CD4-positive, CD25-positive, alpha-beta regulatory T cell (primary cell): ENCODE measurements around the gene UFSP2. TPM values are rescaled to one million over a fixed set of nuclear protein-coding genes. Genes with fewer than 3 reads are reported as not detected.

Source experiments
- ATAC-seq, 2 donors: fragments of 150-1000 bp; cut with Tn5 transposase; one replicate each; pipeline ENCODE4 v1.10.0; 2021; ENCODE audit warnings: low read depth in 2 of 2, moderate number of reproducible peaks in 2 of 2, moderate library complexity in 1 of 2
- DNase-seq, 3 donors: peaks; one replicate each; pipeline versions ENCODE4 v3.0.0 to v3.0.0-alpha.2; 2012 to 2022; ENCODE audit warnings: mixed read lengths in 1 of 3
- H3K27ac ChIP-seq: one replicate; pipeline ENCODE4 v1.7.0; 2013; ENCODE audit warnings: mild to moderate bottlenecking, low read length; ENCODE audit not compliant: insufficient read depth, poor library complexity, severe bottlenecking
- H3K27me3 ChIP-seq: one replicate; pipeline ENCODE4 v1.7.0; 2013; ENCODE audit warnings: low read length; ENCODE audit not compliant: control insufficient read depth, insufficient read depth
- H3K36me3 ChIP-seq: one replicate; pipeline ENCODE4 v1.7.0; 2013; ENCODE audit warnings: mild to moderate bottlenecking, low read length, moderate library complexity; ENCODE audit not compliant: control insufficient read depth, insufficient read depth
- H3K4me1 ChIP-seq: 2 replicates; pipeline ENCODE4 v1.7.0; 2013; ENCODE audit warnings: mild to moderate bottlenecking, low read length; ENCODE audit not compliant: insufficient read depth, control insufficient read depth, poor library complexity, severe bottlenecking
- H3K4me3 ChIP-seq: one replicate; pipeline ENCODE4 v1.7.0; 2013; ENCODE audit warnings: low read depth, mild to moderate bottlenecking, low read length, moderate library complexity
- H3K9me3 ChIP-seq, 2 experiments: 1 replicate in 1 of 2; 2 replicates in 1 of 2; pipeline ENCODE4 v1.7.0; 2013; ENCODE audit warnings: low read length in 2 of 2, mild to moderate bottlenecking in 1 of 2, moderate library complexity in 1 of 2; ENCODE audit not compliant: control insufficient read depth in 2 of 2
- H3K27ac Mint-ChIP-seq, 3 donors: one replicate each; pipeline ENCODE4 v1.8.0; 2020 to 2022; ENCODE audit warnings: mild to moderate bottlenecking in 3 of 3, mixed read lengths in 3 of 3, moderate library complexity in 2 of 3
- H3K27me3 Mint-ChIP-seq: one replicate; pipeline ENCODE4 v1.8.0; 2022; ENCODE audit warnings: mild to moderate bottlenecking, mixed read lengths
- H3K36me3 Mint-ChIP-seq: one replicate; pipeline ENCODE4 v1.8.0; 2020; ENCODE audit warnings: mixed read lengths
- H3K4me1 Mint-ChIP-seq, 4 donors: one replicate each; pipeline ENCODE4 v1.8.0; 2020 to 2022; ENCODE audit warnings: mixed read lengths in 4 of 4, mild to moderate bottlenecking in 1 of 4
- H3K4me3 Mint-ChIP-seq, 4 donors: one replicate each; pipeline ENCODE4 v1.8.0; 2020 to 2022; ENCODE audit warnings: mild to moderate bottlenecking in 4 of 4, mixed read lengths in 4 of 4, moderate library complexity in 3 of 4
- H3K9me3 Mint-ChIP-seq, 7 donors: one replicate each; pipeline ENCODE4 v1.8.0; 2020 to 2022; ENCODE audit warnings: mixed read lengths in 7 of 7, mild to moderate bottlenecking in 3 of 7, moderate library complexity in 2 of 7
- polyA plus RNA-seq, 4 donors: library from polyadenylated mRNA; unstranded; fragments of 300-500 nt; fragmentation: Illumina TruSeq; gene quantifications; one replicate each; pipeline ENCODE4 v1.2.3, GENCODE V29; 2021
- total RNA-seq: library from RNA; stranded (reverse); gene quantifications from one replicate; pipeline ENCODE4 v1.2.3, GENCODE V29; 2022

The UFSP2 gene
- total and polyA plus RNA-seq, 5 donors from 2014 or later, result 18.2 to 45.3 (median 43.3) TPM

DNA sequence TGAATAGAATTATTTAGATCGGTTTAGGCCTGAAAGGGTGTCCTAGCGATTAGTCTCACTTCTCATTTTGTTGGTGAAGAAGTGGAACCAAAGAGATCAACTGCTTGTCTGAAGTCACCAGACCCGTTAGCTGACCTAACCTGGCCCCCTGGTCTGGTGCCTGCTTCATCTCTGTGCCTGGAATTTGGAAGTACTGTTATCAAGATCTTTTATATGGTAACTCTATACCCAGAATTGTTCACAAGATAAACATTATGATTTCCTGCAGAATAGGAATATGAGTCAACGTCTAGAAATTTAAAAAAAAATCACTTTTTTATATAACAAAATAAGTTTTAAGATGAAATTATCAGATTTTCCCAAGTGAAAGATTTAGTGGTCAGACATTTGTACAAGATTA is 67.2 kb downstream of the UFSP2 start:
- H3K9me3 ChIP-seq, result no peaks in the 10 kb centered on the region
- Mint-ChIP-seq H3K4me1 (no peaks in the 10 kb centered on the region), H3K9me3 (no peaks in the 10 kb centered on the region), H3K27me3 (no peaks in the 10 kb centered on the region), H3K4me3 (no peak overlapping the region), H3K36me3 (peaks cover 27% of the 10 kb centered on the region), H3K27ac (no peak overlapping the region)
- no peak overlapping the region for H3K4me3 ChIP-seq
- H3K27me3 ChIP-seq, result no peaks in the 10 kb centered on the region
- no peak for DNase-seq
- no peak overlapping the region for H3K27ac ChIP-seq
- ATAC-seq, result no peak
- peaks cover 31% of the 10 kb centered on the region for H3K36me3 ChIP-seq
- H3K4me1 ChIP-seq, result no peaks in the 10 kb centered on the region

DNA sequence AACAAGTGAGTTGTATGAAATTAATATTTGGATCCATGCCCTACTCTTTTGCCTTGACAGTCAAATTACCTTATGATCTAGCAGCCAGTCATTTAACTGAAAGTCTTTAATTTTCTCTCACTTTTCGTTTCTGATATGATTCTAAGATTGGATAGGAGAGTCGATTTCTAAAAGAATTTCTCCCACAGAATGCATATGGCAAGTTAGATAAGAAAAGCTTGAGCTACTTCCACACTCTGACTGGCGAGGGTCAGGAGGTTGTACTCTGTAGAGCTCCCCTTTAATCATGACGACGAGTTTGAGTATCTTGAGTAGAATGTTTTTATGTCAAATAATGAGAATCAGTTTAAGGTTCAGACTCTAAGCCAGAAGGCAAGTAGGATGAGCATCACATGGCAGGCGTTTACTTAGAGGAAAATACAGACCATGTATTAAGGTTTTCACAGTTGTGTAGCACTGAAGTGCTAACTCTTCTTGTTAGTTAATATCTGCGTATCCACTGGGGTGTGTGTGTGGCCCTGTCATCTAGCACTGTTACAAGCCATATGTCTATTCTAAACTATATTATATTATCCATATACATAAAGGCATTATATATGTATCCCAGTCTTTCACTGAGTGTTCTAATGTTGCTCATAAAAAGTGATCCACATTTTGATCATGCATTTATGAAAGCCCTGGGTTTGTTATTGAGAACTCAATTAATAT is 67.9 kb downstream of the UFSP2 start:
- ATAC-seq (no peak), DNase-seq (no peak)
- Histone ChIP-seq H3K9me3 (no peaks in the 10 kb centered on the region), H3K27ac (no peak overlapping the region), H3K4me1 (no peaks in the 10 kb centered on the region), H3K27me3 (no peaks in the 10 kb centered on the region), H3K36me3 (peaks cover 31% of the 10 kb centered on the region), H3K4me3 (no peak overlapping the region)
- Mint-ChIP-seq H3K27ac (no peak overlapping the region), H3K9me3 (no peaks in the 10 kb centered on the region), H3K4me3 (no peak overlapping the region), H3K36me3 (peaks cover 27% of the 10 kb centered on the region), H3K27me3 (no peaks in the 10 kb centered on the region), H3K4me1 (no peaks in the 10 kb centered on the region)

DNA sequence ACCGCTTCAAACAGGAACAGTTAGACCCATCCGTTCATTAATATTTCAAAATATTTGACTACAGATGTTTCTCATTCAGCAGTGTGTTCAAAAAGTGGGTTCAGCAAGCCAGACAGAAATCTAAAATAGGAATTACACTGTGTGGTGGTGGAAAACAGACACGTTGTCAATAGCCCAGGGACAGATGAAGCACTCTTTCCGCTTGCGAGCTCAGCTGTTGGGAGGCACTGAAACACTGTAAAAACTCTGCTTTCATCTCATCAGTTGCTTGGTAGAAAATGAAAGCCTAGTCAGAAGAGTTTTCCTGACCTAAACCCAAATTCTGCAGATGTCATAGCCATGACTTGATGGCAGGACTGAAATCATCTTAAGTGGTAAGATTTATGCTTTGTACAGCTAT is 68.6 kb downstream of the UFSP2 start:
- Histone ChIP-seq H3K36me3 (peaks cover 27% of the 10 kb centered on the region), H3K4me1 (no peaks in the 10 kb centered on the region), H3K9me3 (no peaks in the 10 kb centered on the region), H3K4me3 (no peak overlapping the region), H3K27me3 (no peaks in the 10 kb centered on the region), H3K27ac (no peak overlapping the region)
- no peaks in the 10 kb centered on the region for H3K27me3 Mint-ChIP-seq
- no peak overlapping the region for H3K4me3 Mint-ChIP-seq
- H3K27ac Mint-ChIP-seq, result no peak overlapping the region
- ATAC-seq (no peak), DNase-seq (no peak)
- H3K9me3 Mint-ChIP-seq, result no peaks in the 10 kb centered on the region
- H3K4me1 Mint-ChIP-seq, result no peaks in the 10 kb centered on the region
- peaks cover 34% of the 10 kb centered on the region for H3K36me3 Mint-ChIP-seq

DNA sequence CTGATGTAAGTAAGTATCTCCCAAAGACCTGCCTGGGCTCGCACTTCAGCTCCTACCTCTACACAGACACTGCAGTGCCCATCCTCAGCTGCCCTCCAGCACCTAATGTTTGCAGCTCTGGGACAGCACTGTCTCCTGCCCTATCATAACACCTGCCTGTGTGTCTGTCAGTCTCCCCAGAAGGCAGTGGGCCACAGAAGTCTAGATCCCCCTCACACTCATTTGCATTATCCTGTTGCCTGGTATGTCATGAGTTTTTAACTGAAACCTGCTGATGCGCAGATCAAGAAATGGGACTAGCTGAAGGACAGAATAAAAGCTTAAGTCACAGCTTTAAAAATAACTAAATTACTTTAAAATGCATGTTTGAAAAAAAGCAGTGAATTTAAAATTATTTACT is 73.0 kb downstream of the UFSP2 start:
- Mint-ChIP-seq H3K27ac (peak overlapping the region in 2 of 3 donors; percentile 67 to 68), H3K36me3 (peaks cover 63% of the 10 kb centered on the region)
- no peaks in the 10 kb centered on the region for H3K9me3 ChIP-seq

DNA sequence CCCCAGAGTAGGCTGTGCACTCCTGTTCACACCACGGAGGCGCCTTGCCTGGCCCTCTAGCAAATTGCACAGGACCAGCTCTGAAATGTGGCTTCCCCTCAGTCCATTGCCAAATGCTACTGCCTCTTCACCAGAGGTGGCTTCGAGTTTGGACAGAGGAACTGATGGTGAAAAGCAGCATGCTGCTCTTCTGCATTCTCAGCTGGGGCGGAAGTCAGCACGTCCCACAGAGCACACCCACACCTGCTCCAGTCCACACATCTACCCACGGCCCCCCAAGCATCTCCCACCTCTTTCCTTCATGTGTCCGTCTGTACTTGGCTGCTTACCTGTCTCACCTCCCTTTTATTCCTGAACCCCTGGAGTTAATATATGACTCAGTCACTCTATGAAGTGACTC is 73.6 kb downstream of the UFSP2 start:
- no peak for DNase-seq
- H3K4me3 ChIP-seq, result no peak overlapping the region
- H3K9me3 ChIP-seq, result no peaks in the 10 kb centered on the region
- H3K4me1 ChIP-seq, result peaks cover 2% of the 10 kb centered on the region
- H3K36me3 ChIP-seq, result peaks cover 24% of the 10 kb centered on the region
- no peak overlapping the region for H3K27ac ChIP-seq
- no peaks in the 10 kb centered on the region for H3K27me3 Mint-ChIP-seq
- no peak for ATAC-seq
- H3K4me3 Mint-ChIP-seq, result no peak overlapping the region
- H3K9me3 Mint-ChIP-seq, result no peaks in the 10 kb centered on the region
- peak overlapping the region in 1 of 3 donors; percentile 68 for H3K27ac Mint-ChIP-seq
- peaks cover 0 to 2% (median 0%) of the 10 kb centered on the region in 4 donors for H3K4me1 Mint-ChIP-seq
- H3K27me3 ChIP-seq, result no peaks in the 10 kb centered on the region
- H3K36me3 Mint-ChIP-seq, result peaks cover 60% of the 10 kb centered on the region

More for the DNA sequence above, 73.0 kb downstream of the UFSP2 start:
- H3K4me3 Mint-ChIP-seq, result no peak overlapping the region
- H3K27me3 ChIP-seq, result no peaks in the 10 kb centered on the region
- ATAC-seq (no peak), DNase-seq (no peak)
- no peaks in the 10 kb centered on the region for H3K27me3 Mint-ChIP-seq
- peaks cover 0 to 2% (median 0%) of the 10 kb centered on the region in 4 donors for H3K4me1 Mint-ChIP-seq
- no peaks in the 10 kb centered on the region for H3K9me3 Mint-ChIP-seq
- H3K4me3 ChIP-seq, result no peak overlapping the region
- peaks cover 29% of the 10 kb centered on the region for H3K36me3 ChIP-seq
- H3K4me1 ChIP-seq, result peaks cover 2% of the 10 kb centered on the region
- no peak overlapping the region for H3K27ac ChIP-seq

DNA sequence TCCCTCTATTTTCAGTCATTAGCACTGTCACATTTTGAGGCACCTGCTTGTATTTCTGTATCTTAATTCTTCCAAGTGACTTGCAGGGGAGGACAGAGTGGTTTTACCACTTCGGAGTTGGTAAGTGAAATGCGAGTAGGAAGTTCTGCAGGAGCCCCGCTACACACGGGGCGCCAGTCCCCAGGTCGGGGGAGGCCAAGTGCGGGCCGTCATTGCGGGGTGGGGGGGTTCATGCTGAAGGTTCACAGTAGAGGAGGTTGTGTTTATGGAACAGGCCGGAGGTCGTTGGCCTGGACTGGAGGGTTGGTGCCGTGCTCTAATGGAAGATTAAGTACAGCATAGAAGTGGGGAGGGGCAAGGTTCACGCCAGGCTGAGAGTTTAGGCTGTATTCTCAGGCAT is 74.1 kb downstream of the UFSP2 start:
- no peak overlapping the region for H3K27ac ChIP-seq
- H3K27me3 ChIP-seq, result no peaks in the 10 kb centered on the region
- Mint-ChIP-seq H3K4me3 (no peak overlapping the region), H3K36me3 (peaks cover 59% of the 10 kb centered on the region), H3K27me3 (no peaks in the 10 kb centered on the region), H3K4me1 (peaks cover 0 to 2% (median 0%) of the 10 kb centered on the region in 4 donors), H3K27ac (no peak overlapping the region), H3K9me3 (peaks cover 0 to 1% (median 0%) of the 10 kb centered on the region in 7 donors)
- H3K36me3 ChIP-seq, result peaks cover 29% of the 10 kb centered on the region
- no peak for DNase-seq
- no peak for ATAC-seq
- H3K9me3 ChIP-seq, result no peaks in the 10 kb centered on the region
- peaks cover 2% of the 10 kb centered on the region for H3K4me1 ChIP-seq
- H3K4me3 ChIP-seq, result no peak overlapping the region

Other genes with a start within 250 kb of the UFSP2 start
- gene CFAP97, start 222.0 kb downstream of the UFSP2 start, total RNA-seq, result 28.3 TPM
- 10 to 100 TPM; 68.6 to 87.1 (median 80.2) TPM for gene CFAP97, start 222.0 kb downstream of the UFSP2 start, polyA plus RNA-seq
- 22.2 TPM for gene SNX25, start 216.4 kb downstream of the UFSP2 start, total RNA-seq
- 1 to 10 TPM; 3.7 to 8.6 (median 7.0) TPM for gene SNX25, start 216.4 kb downstream of the UFSP2 start, polyA plus RNA-seq
- 3.5 TPM for gene LRP2BP, start 30.0 kb downstream of the UFSP2 start, total RNA-seq
- 1 to 10 TPM in 2 of 4 donors, under 1 TPM in 2; 0.54 to 1.2 (median 0.97) TPM for gene LRP2BP, start 30.0 kb downstream of the UFSP2 start, polyA plus RNA-seq
- 31.0 TPM for gene ANKRD37, start 29.1 kb downstream of the UFSP2 start, total RNA-seq
- gene ANKRD37, start 29.1 kb downstream of the UFSP2 start, polyA plus RNA-seq, result 10 to 100 TPM in 3 of 4 donors, 1 to 10 TPM in 1; 8.8 to 14.3 (median 11.2) TPM
- not detected for gene CCDC110, start 45.8 kb upstream of the UFSP2 start, total RNA-seq
- under 1 TPM in 2 of 4 donors, not detected in 2; 0.18 to 0.47 TPM for gene CCDC110, start 45.8 kb upstream of the UFSP2 start, polyA plus RNA-seq
- gene PDLIM3, start 109.5 kb upstream of the UFSP2 start, total RNA-seq, result not detected
- gene PDLIM3, start 109.5 kb upstream of the UFSP2 start, polyA plus RNA-seq, result not detected